ENCODE data around the gene PROM1. TPM values are rescaled to one million over a fixed set of nuclear protein-coding genes. Genes with fewer than 3 reads are reported as not detected.

The PROM1 gene
- total RNA-seq, 2 experiments from 2014 or later, result not detected

DNA sequence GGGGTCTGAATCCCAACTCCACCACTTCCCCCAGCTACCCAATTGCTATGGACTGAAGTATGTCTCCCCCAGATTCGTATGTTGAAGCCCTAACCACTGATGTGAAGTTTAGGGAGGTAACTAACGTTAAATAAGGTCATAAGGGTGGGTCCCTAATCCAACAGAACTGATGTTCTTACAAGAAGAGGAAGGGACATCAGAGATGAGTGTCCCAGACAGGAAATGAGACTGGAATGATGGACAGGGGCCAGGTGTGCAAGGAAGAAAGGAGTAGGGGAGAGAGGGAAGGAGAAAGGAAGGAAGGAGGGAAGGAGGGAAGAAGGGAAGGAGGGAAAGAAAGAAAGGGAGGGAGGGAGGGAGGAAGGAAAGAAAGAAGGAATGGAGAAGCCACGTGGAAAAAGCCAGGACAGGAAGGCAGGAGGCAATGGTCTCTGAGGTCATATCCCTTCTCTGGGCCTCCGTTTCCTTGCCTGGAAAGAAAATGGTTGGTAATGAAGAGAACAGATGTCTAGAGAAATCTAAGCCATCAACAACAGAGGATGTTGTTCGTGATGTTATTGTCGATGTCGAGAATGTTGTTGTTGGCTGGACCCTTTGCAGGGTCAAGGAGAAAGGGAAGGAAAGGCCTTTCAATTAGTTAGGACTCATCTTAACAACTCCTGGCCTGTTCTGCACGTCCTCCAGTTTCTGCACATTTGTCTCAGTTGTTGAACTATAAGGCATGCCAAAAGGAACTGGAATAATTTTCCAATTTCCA, 61.8 kb downstream of the PROM1 start:
- H3K27ac ChIP-seq (ENCODE audit: low read depth, low read length, poor library complexity, severe bottlenecking), result no peak overlapping the region
- no peak for DNase-seq (ENCODE audit: low spot score)
- no peaks in the 10 kb centered on the region for H3K9me2 ChIP-seq (ENCODE audit: insufficient read depth, low read length)
- no peak overlapping the region for H2AFZ ChIP-seq (ENCODE audit: low read length)
- H4K20me1 ChIP-seq (ENCODE audit: insufficient read depth, low read length), result no peaks in the 10 kb centered on the region
- H3K4me2 ChIP-seq (ENCODE audit: low read length), result no peak overlapping the region
- no peaks in the 10 kb centered on the region for H3K9me3 ChIP-seq (ENCODE audit: low read length)
- CTCF ChIA-PET (ENCODE audit: unreplicated experiment), result no interaction called here
- POLR2A ChIA-PET, result interaction anchor here (0.6 kb wide), 1 partner anchor 68 kb away, joined by 3 read pairs; no protein-coding TSS in a partner anchor
- H3K4me3 ChIP-seq (ENCODE audit: low read depth, low read length, poor library complexity, severe bottlenecking), result no peak overlapping the region
- intact Hi-C loops (cut with micrococcal nuclease; ENCODE audit: unreplicated experiment), result no loop called here
- no peaks in the 10 kb centered on the region for H3K4me1 ChIP-seq (ENCODE audit: insufficient read depth, low read length, poor library complexity, severe bottlenecking)
- H3K36me3 ChIP-seq (ENCODE audit: insufficient read depth, low read length), result no peaks in the 10 kb centered on the region
- BruUV-seq (replicated peaks), result no TSS peak
- TF ChIP-seq, protein P1, sequence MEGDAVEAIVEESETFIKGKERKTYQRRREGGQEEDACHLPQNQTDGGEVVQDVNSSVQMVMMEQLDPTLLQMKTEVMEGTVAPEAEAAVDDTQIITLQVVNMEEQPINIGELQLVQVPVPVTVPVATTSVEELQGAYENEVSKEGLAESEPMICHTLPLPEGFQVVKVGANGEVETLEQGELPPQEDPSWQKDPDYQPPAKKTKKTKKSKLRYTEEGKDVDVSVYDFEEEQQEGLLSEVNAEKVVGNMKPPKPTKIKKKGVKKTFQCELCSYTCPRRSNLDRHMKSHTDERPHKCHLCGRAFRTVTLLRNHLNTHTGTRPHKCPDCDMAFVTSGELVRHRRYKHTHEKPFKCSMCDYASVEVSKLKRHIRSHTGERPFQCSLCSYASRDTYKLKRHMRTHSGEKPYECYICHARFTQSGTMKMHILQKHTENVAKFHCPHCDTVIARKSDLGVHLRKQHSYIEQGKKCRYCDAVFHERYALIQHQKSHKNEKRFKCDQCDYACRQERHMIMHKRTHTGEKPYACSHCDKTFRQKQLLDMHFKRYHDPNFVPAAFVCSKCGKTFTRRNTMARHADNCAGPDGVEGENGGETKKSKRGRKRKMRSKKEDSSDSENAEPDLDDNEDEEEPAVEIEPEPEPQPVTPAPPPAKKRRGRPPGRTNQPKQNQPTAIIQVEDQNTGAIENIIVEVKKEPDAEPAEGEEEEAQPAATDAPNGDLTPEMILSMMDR (conservative IDR thresholded peaks at IDR 0.05; ENCODE audit: low read length), result no peak
- TF ChIP-seq EZH2phosphoT487 (IDR thresholded peaks at IDR 0.05; ENCODE audit: borderline replicate concordance, low read depth, low read length), result no peak
- no peaks in the 10 kb centered on the region for H3K79me2 ChIP-seq (ENCODE audit: insufficient read depth, low read depth, low read length)

DNA sequence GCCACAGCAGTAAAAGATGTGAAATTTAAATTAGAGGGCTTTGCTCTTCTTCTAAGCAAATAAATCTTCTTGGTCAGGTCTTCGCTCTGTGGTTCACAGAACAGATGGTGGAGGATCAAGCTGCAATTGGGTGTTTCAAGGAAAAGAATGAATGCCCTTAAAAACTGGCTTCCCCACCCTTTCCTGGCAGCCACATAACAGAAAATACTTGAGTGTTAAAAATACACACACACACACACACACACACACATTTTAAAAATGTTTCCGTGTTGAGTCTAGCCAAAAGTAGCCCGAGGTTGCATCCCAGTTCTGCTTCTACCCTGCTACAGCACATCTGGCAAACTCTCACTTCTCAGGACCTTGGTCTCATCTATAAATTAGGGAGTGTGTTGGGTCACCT, 64.2 kb downstream of the PROM1 start:
- TF ChIP-seq EZH2phosphoT487 (IDR thresholded peaks at IDR 0.05; ENCODE audit: borderline replicate concordance, low read depth, low read length), result no peak
- TF ChIP-seq, protein P1 (conservative IDR thresholded peaks at IDR 0.05; ENCODE audit: low read length), result no peak
- Histone ChIP-seq H2AFZ (ENCODE audit: low read length) (no peak overlapping the region), H3K9me3 (ENCODE audit: low read length) (no peaks in the 10 kb centered on the region), H3K36me3 (ENCODE audit: insufficient read depth, low read length) (no peaks in the 10 kb centered on the region), H4K20me1 (ENCODE audit: insufficient read depth, low read length) (no peaks in the 10 kb centered on the region), H3K4me1 (ENCODE audit: insufficient read depth, low read length, poor library complexity, severe bottlenecking) (no peaks in the 10 kb centered on the region), H3K27ac (ENCODE audit: low read depth, low read length, poor library complexity, severe bottlenecking) (no peak overlapping the region), H3K4me2 (ENCODE audit: low read length) (no peak overlapping the region), H3K9me2 (ENCODE audit: insufficient read depth, low read length) (no peaks in the 10 kb centered on the region), H3K79me2 (ENCODE audit: insufficient read depth, low read depth, low read length) (no peaks in the 10 kb centered on the region), H3K4me3 (ENCODE audit: low read depth, low read length, poor library complexity, severe bottlenecking) (no peak overlapping the region)
- ChIA-PET POLR2A (interaction anchor here (0.8 to 1.2 kb wide), 3 partner anchors 17 to 230 kb away, joined by 3 read pairs; no protein-coding TSS in a partner anchor), CTCF (ENCODE audit: unreplicated experiment) (no interaction called here)
- intact Hi-C loops (cut with micrococcal nuclease; ENCODE audit: unreplicated experiment), result no loop called here
- DNase-seq (ENCODE audit: low spot score), result no peak
- BruUV-seq (replicated peaks), result no TSS peak

DNA sequence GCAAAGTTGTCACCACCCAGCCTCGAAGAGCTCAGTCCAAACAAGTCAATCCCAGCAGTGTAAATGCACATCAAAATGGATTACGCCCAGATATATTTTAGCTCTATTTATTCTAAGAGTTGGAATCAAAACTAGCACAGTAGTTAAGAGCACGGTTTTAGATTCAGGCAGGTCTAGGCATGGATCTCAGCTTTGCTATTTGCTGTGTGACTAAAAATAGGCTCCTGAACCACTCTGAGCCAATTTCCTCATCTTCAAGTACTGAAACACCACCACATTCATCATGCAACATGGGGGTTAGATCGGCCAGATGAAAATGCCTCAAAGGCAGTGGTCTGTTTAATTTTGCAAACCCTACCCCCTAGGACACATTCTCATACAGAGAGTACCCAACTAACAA, 65.0 kb downstream of the PROM1 start:
- intact Hi-C loops (cut with micrococcal nuclease; ENCODE audit: unreplicated experiment), result no loop called here
- ChIA-PET CTCF (ENCODE audit: unreplicated experiment) (interaction anchor here (0.6 kb wide), 1 partner anchor 13 kb away, joined by 3 read pairs; no protein-coding TSS in a partner anchor), POLR2A (no interaction called here)
- Histone ChIP-seq H3K9me3 (ENCODE audit: low read length) (no peaks in the 10 kb centered on the region), H4K20me1 (ENCODE audit: insufficient read depth, low read length) (no peaks in the 10 kb centered on the region), H3K4me3 (ENCODE audit: low read depth, low read length, poor library complexity, severe bottlenecking) (no peak overlapping the region), H3K36me3 (ENCODE audit: insufficient read depth, low read length) (no peaks in the 10 kb centered on the region), H3K27ac (ENCODE audit: low read depth, low read length, poor library complexity, severe bottlenecking) (no peak overlapping the region), H3K4me2 (ENCODE audit: low read length) (no peak overlapping the region), H3K9me2 (ENCODE audit: insufficient read depth, low read length) (no peaks in the 10 kb centered on the region), H3K4me1 (ENCODE audit: insufficient read depth, low read length, poor library complexity, severe bottlenecking) (no peaks in the 10 kb centered on the region), H3K79me2 (ENCODE audit: insufficient read depth, low read depth, low read length) (no peaks in the 10 kb centered on the region), H2AFZ (ENCODE audit: low read length) (no peak overlapping the region)
- TF ChIP-seq, protein P1 (conservative IDR thresholded peaks at IDR 0.05; ENCODE audit: low read length), result no peak
- no peak for TF ChIP-seq EZH2phosphoT487 (IDR thresholded peaks at IDR 0.05; ENCODE audit: borderline replicate concordance, low read depth, low read length)
- no peak for DNase-seq (ENCODE audit: low spot score)
- BruUV-seq (replicated peaks), result no TSS peak

Data from OCI-LY7 (cell line).